HG02981 (cell line): ENCODE data around the gene VWA8.
A peak's percentile ranks its signal among the peaks of the same experiment; 100 is the strongest.

ENCODE experiments used
- ATAC-seq: cut with Tn5 transposase; IDR thresholded peaks from one replicate; pipeline ENCODE4 v1.9.1; 2021; ENCODE audit warnings: mild to moderate bottlenecking, moderate library complexity; ENCODE audit not compliant: unreplicated experiment

VWA8 gene

DNA sequence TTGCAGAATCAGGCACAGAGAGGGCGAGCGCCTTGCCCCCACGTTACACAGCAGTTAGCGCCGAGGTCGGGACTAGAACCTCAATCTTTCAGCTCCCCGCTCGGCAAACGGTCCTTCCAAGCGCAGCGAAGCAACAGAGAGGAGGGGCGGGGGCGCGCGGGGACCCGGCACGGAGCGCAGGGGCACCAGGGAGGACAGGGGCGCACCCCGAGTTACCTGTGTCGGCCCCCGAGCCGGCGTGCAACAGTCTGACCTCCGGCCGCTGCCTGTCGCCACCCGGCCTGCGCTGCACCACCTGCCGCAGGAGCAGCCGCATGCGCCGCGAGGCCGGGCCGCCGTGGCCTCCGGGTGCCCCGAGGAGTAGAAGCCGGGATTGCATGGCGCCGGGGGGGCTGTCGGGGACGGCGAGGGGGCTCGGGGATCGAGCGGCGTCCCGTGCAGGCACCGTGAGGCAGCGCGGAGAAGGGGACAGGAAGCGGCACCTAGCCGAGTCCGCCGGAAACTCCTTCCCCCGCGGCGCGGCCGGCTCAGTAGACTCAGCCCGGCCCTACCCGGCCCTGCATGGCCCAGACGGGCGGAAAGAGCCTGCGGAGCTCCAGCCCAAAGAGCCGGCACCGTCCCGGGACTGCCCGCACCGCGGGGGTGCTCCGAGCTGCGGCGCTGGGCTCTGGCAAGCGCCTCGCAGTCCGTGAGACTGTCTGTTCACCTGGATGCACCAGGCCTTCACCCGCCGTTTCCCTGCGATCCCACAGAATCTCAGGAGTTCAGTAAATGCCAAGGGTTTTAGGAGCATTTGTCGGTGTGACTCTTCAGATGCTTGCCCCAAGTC, at the start of gene VWA8:
Gene VWA8, minus strand, starts transcription at position 473 of the 829 bp plus-strand sequence. Its CDS starts 94 bp downstream, at position 379.
- ATAC-seq, result peak; percentile 79

- ATAC-seq, result no peak
Measured at GRCh38 chr13:42009057-42009456, 48.1 kb upstream of the VWA8 start.

DNA sequence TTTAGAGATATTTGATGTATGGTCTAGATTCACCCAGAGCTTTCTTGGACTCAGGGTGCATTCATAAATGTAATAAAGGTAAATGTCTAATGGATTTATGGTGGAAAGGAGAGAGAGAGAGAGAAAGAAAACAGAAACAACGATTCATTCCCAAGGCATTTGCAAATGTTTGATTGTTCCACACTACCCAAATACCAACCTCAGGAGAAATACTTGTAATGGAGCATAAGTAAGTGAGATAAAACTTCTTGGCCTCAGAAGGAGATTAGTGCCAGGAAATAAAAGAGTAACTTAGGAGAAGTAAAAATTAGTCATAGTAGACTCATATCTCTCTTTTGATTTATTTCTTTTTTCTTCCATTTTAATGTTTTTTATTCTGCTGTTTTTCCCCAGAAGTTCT, 46.9 kb upstream of the VWA8 start:
- ATAC-seq, result no peak

- no peak for ATAC-seq
Measured at GRCh38 chr13:42002066-42002465, 41.2 kb upstream of the VWA8 start.

- no peak for ATAC-seq
Measured at GRCh38 chr13:42001580-42001979, 40.7 kb upstream of the VWA8 start.

DNA sequence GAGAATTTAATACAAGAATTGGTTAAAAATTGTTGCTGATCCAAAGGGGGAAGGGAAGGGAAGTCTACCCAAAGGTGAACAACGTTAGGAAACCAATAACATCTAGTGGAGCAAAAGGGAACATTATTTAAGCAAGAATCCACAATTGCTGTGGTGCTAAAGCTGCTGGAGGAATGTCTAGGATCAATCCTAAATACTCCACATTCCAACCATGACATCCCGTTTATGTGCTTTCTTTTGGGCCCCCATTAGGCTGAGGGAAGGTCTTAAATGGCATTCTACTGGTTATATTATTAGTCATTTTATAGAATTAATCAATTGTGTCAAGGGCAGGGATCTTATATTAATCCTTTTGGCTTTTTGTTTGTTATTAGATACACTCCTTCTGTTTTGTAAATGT, 39.9 kb upstream of the VWA8 start:
- no peak for ATAC-seq

DNA sequence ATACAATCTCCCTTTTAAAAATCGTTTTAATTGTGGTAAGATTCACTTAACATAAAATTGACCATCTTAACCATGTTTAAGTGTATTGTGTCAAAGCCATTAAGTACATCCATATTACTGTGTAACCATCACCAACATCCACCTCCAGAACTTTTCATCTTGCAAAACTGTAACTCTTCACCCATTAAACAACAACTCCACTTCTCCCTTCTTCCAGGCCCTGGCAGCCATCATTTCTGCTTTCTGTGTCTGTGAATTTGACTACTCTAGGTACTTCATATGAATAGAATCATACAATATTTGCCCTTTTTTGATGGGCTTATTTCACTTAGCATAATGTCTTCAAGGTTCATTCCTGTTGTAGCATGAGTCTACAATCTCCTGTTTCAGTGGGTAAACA, 36.5 kb upstream of the VWA8 start:
- ATAC-seq, result no peak

DNA sequence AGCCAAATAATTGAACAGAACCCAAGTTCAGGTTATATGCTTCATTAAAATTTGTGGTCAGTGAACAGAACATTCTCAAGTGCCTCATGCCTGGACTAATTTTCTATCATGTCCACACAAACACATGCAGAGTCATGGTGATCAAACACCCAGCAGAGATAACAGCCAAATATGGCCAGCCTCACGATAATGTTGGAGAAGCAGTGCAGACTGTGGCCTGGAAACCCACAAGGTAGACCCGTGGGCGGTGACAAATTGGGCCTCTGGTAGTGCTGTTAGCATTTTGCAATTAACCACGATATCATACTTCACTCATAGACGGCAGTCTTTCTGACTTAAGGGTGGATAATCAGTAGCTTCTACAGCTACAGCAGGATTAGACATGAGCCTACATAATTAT, 35.0 kb upstream of the VWA8 start:
- no peak for ATAC-seq

GRCh38 chr13:41995336-41995735, 34.4 kb upstream of the VWA8 start:
- ATAC-seq, result no peak

DNA sequence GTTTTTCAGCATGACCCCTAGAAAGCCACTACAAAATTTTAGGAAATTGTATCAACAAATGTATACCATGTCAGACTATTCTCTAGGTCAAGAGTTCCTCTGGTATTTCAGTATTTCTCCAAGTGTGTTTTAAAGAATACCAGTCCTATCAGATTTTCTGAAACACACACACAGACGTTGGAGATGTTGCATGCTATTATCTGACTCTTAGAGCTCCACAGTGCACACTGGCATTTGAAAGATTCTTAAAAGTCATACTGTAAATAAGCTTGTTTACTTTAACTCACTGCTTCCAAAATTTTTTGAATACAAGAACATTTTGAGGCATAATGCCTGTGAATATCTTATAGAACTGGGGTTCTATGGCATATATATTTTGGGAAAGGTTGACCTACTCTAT, 33.8 kb upstream of the VWA8 start:
- ATAC-seq, result no peak

- no peak for ATAC-seq
Measured at GRCh38 chr13:41991936-41992335, 31.0 kb upstream of the VWA8 start.

GRCh38 chr13:41988244-41988643, 27.3 kb upstream of the VWA8 start:
- no peak for ATAC-seq

DNA sequence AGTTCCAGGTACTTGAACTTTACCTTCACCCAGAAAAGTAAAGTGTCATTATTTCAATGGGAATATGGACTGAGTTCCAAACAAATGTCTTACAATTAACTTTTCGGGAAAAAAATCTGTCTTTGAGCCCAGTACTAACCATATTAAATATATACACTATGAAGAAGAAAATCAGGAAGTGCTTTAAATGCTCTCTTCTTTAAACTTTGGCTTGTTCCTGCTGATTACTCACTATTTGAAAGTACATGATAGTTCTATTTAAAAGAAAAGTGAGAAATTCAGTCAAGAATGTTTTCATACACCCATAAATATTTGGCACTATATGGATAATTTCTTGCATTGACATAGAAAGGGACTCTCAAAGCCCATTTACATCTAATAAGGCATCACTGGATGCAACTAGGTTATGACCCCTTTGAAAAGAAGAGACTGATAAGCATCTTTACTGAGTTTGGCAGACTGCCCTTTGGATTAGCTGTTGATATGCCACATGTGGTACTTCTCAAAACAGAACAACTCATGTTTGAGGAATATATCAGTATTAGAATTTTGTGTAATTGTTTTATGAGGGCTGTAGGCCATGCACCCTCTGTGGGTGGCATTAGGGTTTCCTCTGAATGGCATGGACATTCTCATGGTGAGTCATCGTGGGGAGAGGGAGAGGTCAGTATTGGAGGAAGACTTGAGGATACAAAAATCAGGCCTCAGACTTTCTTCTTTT, 25.0 kb upstream of the VWA8 start:
- ATAC-seq, result no peak

DNA sequence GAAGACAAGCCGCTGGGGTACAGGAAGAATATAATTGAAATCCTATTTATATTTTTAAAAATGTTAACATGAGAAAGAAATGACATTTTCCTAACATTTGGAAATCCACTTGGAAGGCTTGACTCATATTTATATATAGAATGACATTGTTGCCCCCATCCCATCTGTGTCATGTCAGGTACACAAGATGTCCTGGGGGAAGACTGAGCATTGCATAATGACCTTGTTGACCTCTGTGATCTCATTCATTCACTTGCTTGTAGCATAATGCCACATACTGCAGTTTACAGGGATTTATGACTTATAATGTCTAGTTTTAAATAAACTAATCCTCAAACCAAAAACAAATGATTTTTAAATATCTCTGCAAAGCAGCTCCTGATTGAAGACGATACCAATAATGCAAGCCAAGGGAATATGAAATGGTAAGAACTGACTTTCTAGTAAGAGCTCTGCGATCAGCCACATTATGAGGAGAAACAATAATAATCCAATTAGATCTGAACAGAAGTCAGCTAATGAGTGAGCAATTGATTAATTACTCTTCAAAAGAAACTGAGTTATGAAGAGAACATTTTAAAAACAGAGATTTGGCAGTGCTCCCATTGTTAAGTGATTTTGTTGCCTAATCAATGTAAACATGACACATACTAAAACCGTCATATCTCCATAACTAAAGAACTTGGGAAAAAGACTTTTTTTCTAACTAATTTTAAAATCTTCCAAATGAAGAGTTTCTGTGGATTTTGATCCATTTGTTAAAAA, 21.2 kb upstream of the VWA8 start:
- no peak for ATAC-seq

DNA sequence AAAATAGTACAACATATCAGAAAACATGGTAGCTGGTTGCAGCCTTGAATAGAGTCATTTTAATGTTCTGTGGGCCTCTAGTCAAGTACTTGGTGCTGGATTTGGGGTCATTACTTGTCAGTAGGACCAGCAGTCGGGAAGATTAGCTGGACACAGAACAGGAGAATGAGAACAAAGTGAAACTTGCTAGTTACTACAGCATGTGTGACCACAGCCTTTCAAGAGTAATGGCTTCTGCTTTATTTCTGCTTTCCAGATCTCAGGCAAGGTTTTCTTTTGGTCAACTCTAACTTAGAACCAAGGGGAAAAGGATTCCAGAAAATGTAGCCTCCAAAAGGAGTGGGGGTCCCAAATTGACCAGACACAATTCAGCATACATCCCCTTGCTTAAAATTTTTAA, 17.1 kb upstream of the VWA8 start:
- ATAC-seq, result no peak

- ATAC-seq, result no peak
Measured at GRCh38 chr13:41976476-41976875, 15.6 kb upstream of the VWA8 start.

DNA sequence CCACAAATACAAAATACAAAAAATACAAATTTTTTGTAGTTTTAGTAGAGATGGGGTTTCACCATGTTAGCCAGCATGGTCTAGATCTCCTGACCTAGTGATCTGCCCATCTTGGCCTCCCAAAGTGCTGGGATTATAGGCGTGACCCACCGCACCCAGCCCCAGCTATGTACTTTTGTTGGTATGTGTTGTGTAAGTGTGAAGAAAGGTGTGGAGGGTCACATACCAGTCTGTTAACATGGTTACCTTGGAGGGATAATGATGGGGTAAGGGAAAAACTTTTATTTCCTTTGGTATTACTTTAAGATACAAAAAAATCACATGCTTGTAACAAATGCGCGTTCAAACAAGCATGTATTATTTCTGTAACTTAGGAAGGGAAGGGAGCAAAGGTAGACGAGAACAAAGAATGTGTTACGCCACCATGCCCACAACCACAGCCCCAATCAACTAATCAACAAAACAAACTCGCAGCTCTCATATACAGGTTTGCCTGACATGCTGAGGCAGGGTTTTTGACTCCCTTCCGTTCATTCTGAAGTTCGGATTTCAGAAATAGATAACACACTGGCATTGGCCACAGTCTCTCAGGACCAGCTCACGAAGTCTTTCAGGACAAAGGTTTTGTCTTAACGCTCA, 13.5 kb upstream of the VWA8 start:
- ATAC-seq, result no peak

DNA sequence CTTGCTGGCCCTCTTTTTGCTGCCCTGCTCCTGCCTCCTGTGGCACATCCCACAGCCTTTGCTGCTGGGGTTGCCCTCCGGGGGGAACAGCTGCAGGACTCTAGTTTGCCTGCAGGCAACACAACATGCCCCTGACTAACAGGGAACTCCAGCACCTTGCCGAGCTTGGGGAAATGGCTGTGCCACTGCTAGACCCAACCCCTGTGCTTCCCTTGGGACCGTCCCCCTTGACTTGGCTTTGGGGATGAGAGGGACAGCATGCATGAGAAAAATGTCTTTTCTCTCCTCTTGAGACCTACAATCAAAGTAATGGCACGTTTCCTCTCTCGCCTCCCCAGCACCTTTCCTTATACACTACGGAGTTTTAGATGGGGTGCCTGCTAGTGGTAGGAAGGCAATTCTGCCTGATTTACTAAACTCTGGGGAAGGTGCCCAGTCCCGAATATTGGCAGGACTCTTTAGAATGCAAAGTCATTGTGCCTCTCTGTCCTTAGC, 12.4 kb upstream of the VWA8 start:
- no peak for ATAC-seq

- no peak for ATAC-seq
Measured at GRCh38 chr13:41971848-41972247, 10.9 kb upstream of the VWA8 start.

GRCh38 chr13:41970918-41971317, 10.0 kb upstream of the VWA8 start:
- no peak for ATAC-seq

- no peak for ATAC-seq
Measured at GRCh38 chr13:41970022-41970421, 9.1 kb upstream of the VWA8 start.
